Fibroblast of the aortic adventitia (primary cell): ENCODE measurements around the gene PRKAB2. TPM values are rescaled to one million over a fixed set of nuclear protein-coding genes. Genes with fewer than 3 reads are reported as not detected.
"Not testable (repeated sequence)": the region's sequence is repeated elsewhere in the genome, so short reads cannot be mapped to it uniquely, and the experiment has no call there.

ENCODE experiments used
- DNase-seq: peaks from one replicate; pipeline ENCODE4 v3.0.0-alpha.2; 2010; ENCODE audit warnings: low read depth
- H3K4me3 ChIP-seq: 2 replicates; pipeline ENCODE4 v1.5.1; 2011; ENCODE audit warnings: low read depth, mild to moderate bottlenecking, control low read depth, low read length, moderate library complexity
- total RNA-seq: library from RNA; depleted of rRNA; stranded (reverse); fragments of >200 nt; gene quantifications from 2 replicates; pipeline ENCODE4 v1.2.3, GENCODE V29; 2012; ENCODE audit warnings: low replicate concordance
- TF ChIP-seq, protein P1 (sequence below): IDR thresholded peaks from 2 replicates; pipeline ENCODE4 v1.5.1; 2011; ENCODE audit warnings: mild to moderate bottlenecking, low read length, control low read depth, inconsistent platforms; ENCODE audit not compliant: insufficient read depth

PRKAB2 gene
- total RNA-seq, 1 donor = 16.3 TPM

DNA sequence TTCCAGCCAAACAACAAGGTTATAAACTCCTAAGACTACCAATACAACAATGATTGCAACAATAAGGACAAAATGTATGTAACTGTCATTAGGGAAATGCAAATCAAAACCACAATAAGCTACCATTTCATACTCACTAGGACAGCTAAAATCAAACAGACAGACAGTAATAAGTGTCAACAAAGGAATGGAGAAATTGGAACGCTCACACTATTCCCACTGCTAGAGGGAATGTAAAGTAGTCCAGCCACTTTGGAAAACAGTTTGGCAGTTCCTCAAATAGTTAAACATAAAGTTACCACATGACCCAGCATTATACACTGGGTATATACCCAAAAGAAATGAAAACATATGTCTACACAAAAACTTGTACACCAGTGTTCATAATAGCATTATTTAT, 9.3 kb downstream of the PRKAB2 start:
- DNase-seq = no peak
- TF ChIP-seq, protein P1, sequence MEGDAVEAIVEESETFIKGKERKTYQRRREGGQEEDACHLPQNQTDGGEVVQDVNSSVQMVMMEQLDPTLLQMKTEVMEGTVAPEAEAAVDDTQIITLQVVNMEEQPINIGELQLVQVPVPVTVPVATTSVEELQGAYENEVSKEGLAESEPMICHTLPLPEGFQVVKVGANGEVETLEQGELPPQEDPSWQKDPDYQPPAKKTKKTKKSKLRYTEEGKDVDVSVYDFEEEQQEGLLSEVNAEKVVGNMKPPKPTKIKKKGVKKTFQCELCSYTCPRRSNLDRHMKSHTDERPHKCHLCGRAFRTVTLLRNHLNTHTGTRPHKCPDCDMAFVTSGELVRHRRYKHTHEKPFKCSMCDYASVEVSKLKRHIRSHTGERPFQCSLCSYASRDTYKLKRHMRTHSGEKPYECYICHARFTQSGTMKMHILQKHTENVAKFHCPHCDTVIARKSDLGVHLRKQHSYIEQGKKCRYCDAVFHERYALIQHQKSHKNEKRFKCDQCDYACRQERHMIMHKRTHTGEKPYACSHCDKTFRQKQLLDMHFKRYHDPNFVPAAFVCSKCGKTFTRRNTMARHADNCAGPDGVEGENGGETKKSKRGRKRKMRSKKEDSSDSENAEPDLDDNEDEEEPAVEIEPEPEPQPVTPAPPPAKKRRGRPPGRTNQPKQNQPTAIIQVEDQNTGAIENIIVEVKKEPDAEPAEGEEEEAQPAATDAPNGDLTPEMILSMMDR = no peak
- H3K4me3 ChIP-seq = no peak overlapping the region

DNA sequence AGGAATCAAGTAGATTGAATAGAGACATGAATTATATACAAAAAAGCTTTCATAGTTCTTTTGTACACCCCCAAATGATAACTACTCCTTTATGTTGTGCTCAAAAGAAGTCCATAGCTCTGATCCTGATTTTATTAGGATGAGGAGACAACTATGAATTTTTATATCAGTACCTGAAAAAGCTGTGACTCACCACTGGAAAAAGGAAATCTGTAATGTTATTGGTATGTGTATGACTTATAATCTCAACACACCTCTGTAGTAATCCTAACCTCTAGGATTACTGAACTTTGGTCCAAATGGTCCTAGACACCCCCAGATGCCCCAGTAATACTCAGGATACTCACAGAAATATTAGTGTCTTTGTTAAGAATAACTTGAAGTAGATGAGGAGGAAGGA, 10.2 kb downstream of the PRKAB2 start:
- no peak overlapping the region for H3K4me3 ChIP-seq
- DNase-seq = no peak
- TF ChIP-seq, protein P1 = no peak

DNA sequence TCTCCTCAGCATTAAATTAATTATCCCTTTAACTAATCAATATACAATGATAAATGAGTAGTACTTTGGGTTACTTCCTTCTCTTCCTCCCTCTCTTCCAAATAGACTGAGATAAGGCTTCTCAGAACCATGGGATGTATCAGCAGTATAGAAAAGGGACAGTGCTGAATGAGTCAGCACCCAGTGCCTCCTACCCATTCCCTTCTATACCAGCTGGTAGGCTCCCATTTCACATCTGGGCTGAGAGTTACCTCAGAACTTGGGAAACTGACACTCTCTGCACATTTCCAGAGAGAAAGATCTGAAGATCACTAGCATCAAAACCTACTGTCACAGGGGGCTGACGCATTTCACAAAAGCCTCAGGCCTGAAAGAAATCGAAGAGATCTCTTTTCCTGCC, 15.2 kb downstream of the PRKAB2 start:
- not testable (repeated sequence) for H3K4me3 ChIP-seq, DNase-seq

DNA sequence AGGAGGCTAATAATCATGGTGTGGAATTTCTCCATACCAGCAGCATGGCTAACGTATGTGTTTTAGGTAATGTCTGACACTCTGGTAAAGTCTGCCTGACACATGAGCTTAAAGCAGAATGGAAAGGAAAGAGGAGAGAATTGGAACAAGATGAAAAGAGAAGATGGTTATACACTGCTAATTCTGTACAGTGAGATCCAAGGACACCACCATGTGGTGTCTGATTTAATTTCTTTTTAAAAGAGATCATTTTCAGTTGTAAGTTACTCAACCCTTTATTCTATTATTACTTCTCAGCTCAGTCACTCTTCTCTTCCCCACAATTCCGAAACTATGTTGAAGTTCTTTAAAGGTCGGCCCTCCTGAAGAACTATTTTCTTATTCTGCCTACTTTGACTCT, 15.6 kb downstream of the PRKAB2 start:
- no peak for DNase-seq
- H3K4me3 ChIP-seq = no peak overlapping the region
- TF ChIP-seq, protein P1 = no peak

DNA sequence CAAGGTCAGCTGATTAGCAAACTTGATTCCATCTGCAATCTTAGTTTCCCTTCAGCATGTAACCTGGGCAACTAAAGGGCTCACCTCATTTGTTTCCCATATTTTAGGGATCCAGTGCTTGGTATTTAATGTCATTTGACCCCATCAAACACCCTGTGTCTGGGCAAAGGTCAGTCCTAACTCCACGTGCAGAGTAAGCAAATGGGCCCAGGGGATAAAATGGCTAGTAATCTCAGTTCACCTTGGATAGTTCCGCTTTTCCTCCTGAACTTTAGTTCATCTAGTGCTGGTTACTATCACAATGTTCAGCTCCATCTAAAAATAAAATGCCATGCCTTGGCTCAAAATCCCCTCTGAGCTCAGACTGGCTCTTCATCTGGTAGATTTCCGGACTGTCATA, 19.5 kb downstream of the PRKAB2 start:
- DNase-seq = no peak
- TF ChIP-seq, protein P1 = no peak
- no peak overlapping the region for H3K4me3 ChIP-seq

DNA sequence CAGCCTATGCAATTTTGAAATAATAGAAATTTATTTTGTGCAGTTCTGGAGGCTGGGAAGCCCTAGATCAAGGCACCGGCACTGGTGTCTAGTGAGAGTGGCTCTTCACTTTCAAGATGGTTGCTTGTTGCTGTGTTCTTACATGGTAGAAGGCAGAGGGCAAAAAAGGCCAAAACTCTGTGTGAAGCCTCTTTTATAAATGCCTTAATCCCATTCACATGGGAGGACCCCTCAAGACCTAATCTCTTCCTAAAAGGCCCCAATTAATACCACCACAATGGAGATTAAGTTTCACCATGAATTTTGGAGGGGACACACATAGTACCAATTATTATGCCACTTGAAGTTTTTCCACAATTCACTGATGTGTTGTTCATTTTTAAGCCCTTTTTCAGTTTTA, 21.0 kb downstream of the PRKAB2 start:
- TF ChIP-seq, protein P1 = no peak
- H3K4me3 ChIP-seq = no peak overlapping the region
- DNase-seq = no peak

DNA sequence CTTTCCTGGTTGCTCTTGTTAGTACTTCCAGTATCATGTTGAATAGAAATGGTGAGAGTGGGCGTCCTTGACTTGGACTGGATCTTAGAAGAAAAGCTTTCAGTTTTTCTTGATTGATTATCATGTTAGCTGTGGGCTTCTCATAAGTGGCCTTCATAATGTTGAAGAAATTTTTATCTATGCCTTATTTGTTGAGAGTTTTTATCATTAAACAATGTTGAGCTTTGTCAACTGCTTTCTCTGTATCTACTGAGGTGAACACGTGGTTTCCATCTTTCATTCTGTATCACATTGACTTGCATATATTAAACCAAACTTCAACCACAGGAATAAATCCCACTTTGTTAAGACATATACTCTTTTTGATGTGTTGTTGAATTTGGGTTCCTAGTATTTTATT, 29.4 kb downstream of the PRKAB2 start:
- TF ChIP-seq, protein P1 = no peak
- no peak for DNase-seq
- no peak overlapping the region for H3K4me3 ChIP-seq

DNA sequence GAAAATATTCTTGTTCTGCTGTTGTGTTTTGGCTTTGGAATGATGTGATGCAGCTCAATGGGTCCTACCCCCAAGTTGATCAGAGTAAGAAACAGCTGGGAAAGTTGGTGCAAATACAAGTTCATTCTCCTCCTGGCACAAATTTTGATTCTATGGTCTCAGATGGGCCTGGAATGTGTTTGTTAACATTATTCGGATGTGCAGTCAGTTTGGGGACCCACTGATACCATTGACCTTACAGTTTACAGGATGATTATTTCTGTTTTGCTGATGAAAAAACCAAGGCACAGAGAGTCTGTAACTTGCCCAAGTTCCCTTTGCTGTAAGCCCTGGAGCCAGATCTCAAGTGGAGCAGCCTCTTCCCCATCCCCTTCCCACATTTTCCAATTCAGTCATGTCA, 41.5 kb downstream of the PRKAB2 start:
- not testable (repeated sequence) for DNase-seq, H3K4me3 ChIP-seq
